Psoas muscle (tissue), 8 donors: ENCODE results near the gene SPDEF. TPM values are rescaled to one million over a fixed set of nuclear protein-coding genes. Genes with fewer than 3 reads are reported as not detected.
A peak's percentile ranks its signal among the peaks of the same experiment; 100 is the strongest.

Source experiments
- ATAC-seq, 4 donors: fragments of 200-7000 bp; cut with Tn5 transposase; one replicate each; pipeline ENCODE4 v1.9.1; 2020; ENCODE audit warnings: moderate library complexity in 3 of 4, mild to moderate bottlenecking in 2 of 4
- DNase-seq, 2 donors: peaks; one replicate each; pipeline ENCODE4 v3.0.0-alpha.2; 2020
- H3K27ac ChIP-seq: fragments of 200-600 bp; one replicate; pipeline ENCODE4 v1.8.0; 2022
- H3K27me3 ChIP-seq, 3 donors: fragments of 200-600 bp in 1 of 3; one replicate each; pipeline versions ENCODE4 v1.6.1 to v1.8.0; 2013 to 2022; ENCODE audit warnings: low read length in 2 of 3, mild to moderate bottlenecking in 2 of 3, moderate library complexity in 1 of 3; ENCODE audit not compliant: insufficient read depth in 3 of 3
- H3K36me3 ChIP-seq, 2 donors: fragments of 200-600 bp in 1 of 2; one replicate each; pipeline versions ENCODE4 v1.6.1 to v1.8.0; 2013 to 2022; ENCODE audit warnings: low read depth in 1 of 2, mild to moderate bottlenecking in 1 of 2, moderate library complexity in 1 of 2; ENCODE audit not compliant: insufficient read depth in 1 of 2
- H3K4me1 ChIP-seq: fragments of 200-600 bp; one replicate; pipeline ENCODE4 v1.8.0; 2022
- H3K4me3 ChIP-seq: fragments of 200-600 bp; one replicate; pipeline ENCODE4 v1.8.0; 2022; ENCODE audit warnings: mild to moderate bottlenecking
- H3K9me3 ChIP-seq: fragments of 200-600 bp; one replicate; pipeline ENCODE4 v1.8.0; 2022
- CTCF ChIP-seq: fragments of 200-600 bp; IDR thresholded peaks from one replicate; pipeline ENCODE4 v1.8.0; 2022; ENCODE audit warnings: antibody characterized with exemption
- WGBS, 3 donors: extraction: QIAGEN DNeasy Blood & Tissue Kit; methylation state at CpG; one replicate each; pipeline versions ENCODE4 v1.1.6 to v1.1.7; 2013; 5-methylcytosine and 5-hydroxymethylcytosine counted together
- intact Hi-C, 2 donors: fragments of 100-400 bp; cut with DNase I; formaldehyde crosslinking; loops; one replicate each; pipeline versions ENCODE4 v1.11.0 to v1.14.2; 2022
- long read RNA-seq, 2 donors: library from polyadenylated mRNA; unstranded; transcript quantifications; one replicate each; pipeline ENCODE4 v2.0.0, GENCODE V29; 2021
- polyA plus RNA-seq, 3 donors: library from polyadenylated mRNA; stranded (reverse); fragments of 200-250 nt; gene quantifications; one replicate each; pipeline ENCODE4 v1.2.3, GENCODE V29; 2013
- total RNA-seq, 4 donors: library from RNA; stranded (reverse); fragmentation: NEBNext Ultra II Directional in 2 of 4; extraction: Animal tissue kit (Norgen Biotek cat#: 25700) in 2 of 4; gene quantifications; one replicate each; pipeline versions ENCODE4 v1.2.1 to v1.2.4, GENCODE V29; 2021 to 2023
- donor health status: healthy with polysubstance abuse.
- donor health status: DM: no; HTN: no; CAD: no; lungs with moderate emphysema.
- donor health status: Bipolar disorder and iron deficiency.
- donor health status: healthy.
- donor health status: DM: yes; HTN: yes; CAD: no.
- donor health status: DM: no; HTN: no; CAD: no.
- donor health status: DM: no; HTN: no; CAD: no.
- donor health status: DM: yes; HTN: yes; CAD: no.

Gene SPDEF
- total RNA-seq (under 1 TPM in 2 of 4 donors, not detected in 2; 0.19 to 0.22 TPM), polyA plus RNA-seq (under 1 TPM; 0.03 to 0.22 (median 0.21) TPM)
- long read RNA-seq, donor 1 = 0 reads
- long read RNA-seq, donor 2 = 0 reads

GRCh38 chr6:34556031-34556471 lies at the start of gene SPDEF:
Gene SPDEF, minus strand, starts transcription at chr6:34556329. Its CDS starts 11,874 bp downstream, at chr6:34544455.
- no peaks in the 10 kb centered on the region for H3K4me1 ChIP-seq
- DNase-seq = no peak
- no peaks in the 10 kb centered on the region for H3K27me3 ChIP-seq
- H3K4me3 ChIP-seq = no peak within 1 kb of the TSS
- H3K27ac ChIP-seq = no peak within 1 kb of the TSS
- ATAC-seq = no peak
- WGBS, 3 donors = 52 to 71% (median 62%) methylated on average over 4 to 6 of the region's 6 CpGs
- no peaks in the 10 kb centered on the region for H3K36me3 ChIP-seq
- H3K9me3 ChIP-seq = peaks cover 6% of the 10 kb centered on the region
- TF ChIP-seq CTCF = no peak
- intact Hi-C loops = no loop called here

- ATAC-seq (no peak), DNase-seq (no peak)
- H3K36me3 ChIP-seq = peaks cover 5 to 27% of the 10 kb centered on the region in 2 donors
- no peak overlapping the region for H3K27ac ChIP-seq
- H3K4me1 ChIP-seq = peaks cover 68% of the 10 kb centered on the region
- no peaks in the 10 kb centered on the region for H3K9me3 ChIP-seq
- intact Hi-C loops = loop anchor here in 1 of 2 donors (10.0 kb wide), 1 partner anchor 439 kb away; no protein-coding TSS in a partner anchor
- no peak for TF ChIP-seq CTCF
- no peak overlapping the region for H3K4me3 ChIP-seq
- 90 to 95% (median 93%) methylated on average over 4 of the region's 4 CpGs for WGBS, 3 donors
- H3K27me3 ChIP-seq = no peaks in the 10 kb centered on the region
Observed at GRCh38 chr6:34603707-34604106, 47.6 kb upstream of the SPDEF start.

- H3K9me3 ChIP-seq = no peaks in the 10 kb centered on the region
- DNase-seq (no peak), ATAC-seq (peak; percentile 58 to 82 (median 74))
- intact Hi-C loops = loop anchor here in 1 of 2 donors (10.0 kb wide), 1 partner anchor 438 kb away; no protein-coding TSS in a partner anchor
- H3K27ac ChIP-seq = peak overlapping the region; percentile 66
- 44 to 63% (median 51%) methylated on average over 10 of the region's 10 CpGs for WGBS, 3 donors
- H3K36me3 ChIP-seq = peaks cover 5 to 27% of the 10 kb centered on the region in 2 donors
- H3K27me3 ChIP-seq = no peaks in the 10 kb centered on the region
- H3K4me3 ChIP-seq = peak overlapping the region; percentile 1
- no peak for TF ChIP-seq CTCF
- peaks cover 71% of the 10 kb centered on the region for H3K4me1 ChIP-seq
Observed at GRCh38 chr6:34602318-34603111, 46.4 kb upstream of the SPDEF start.

GRCh38 chr6:34601706-34602105 lies 45.6 kb upstream of the SPDEF start:
- no peak for TF ChIP-seq CTCF
- H3K36me3 ChIP-seq = peaks cover 5 to 25% of the 10 kb centered on the region in 2 donors
- H3K27me3 ChIP-seq = no peaks in the 10 kb centered on the region
- H3K4me1 ChIP-seq = peaks cover 71% of the 10 kb centered on the region
- no peaks in the 10 kb centered on the region for H3K9me3 ChIP-seq
- H3K4me3 ChIP-seq = no peak overlapping the region
- DNase-seq (peak in 1 of 2 donors; percentile 73), ATAC-seq (peak; percentile 70 to 87 (median 78))
- intact Hi-C loops = loop anchor here in 1 of 2 donors (10.0 kb wide), 1 partner anchor 437 kb away; no protein-coding TSS in a partner anchor
- H3K27ac ChIP-seq = peak overlapping the region; percentile 66
- WGBS, 3 donors = 6 to 46% (median 29%) methylated on average over 4 of the region's 4 CpGs
